ENCODE data around the gene NPAS2.

NPAS2 gene

DNA sequence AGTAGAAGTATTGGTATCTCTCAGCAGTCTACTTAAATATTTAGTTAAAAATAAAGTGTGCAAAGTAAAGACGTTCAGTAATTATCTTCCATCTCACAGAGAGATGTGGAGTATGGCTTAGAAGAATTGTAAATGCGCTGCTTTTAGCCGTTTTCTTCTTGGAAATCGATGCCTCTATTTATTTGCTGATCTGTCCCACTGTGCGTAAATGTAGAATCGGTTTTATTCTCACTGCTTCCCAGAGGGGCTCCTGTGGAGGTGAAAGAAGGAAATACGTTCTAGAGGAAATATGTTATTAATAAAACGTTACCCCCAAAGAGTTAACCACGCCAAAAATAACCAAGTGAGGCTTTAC lies 1.9 kb downstream of the NPAS2 start:
- DNase-seq (ENCODE audit: low read depth in 2 of 2), result no peak

DNA sequence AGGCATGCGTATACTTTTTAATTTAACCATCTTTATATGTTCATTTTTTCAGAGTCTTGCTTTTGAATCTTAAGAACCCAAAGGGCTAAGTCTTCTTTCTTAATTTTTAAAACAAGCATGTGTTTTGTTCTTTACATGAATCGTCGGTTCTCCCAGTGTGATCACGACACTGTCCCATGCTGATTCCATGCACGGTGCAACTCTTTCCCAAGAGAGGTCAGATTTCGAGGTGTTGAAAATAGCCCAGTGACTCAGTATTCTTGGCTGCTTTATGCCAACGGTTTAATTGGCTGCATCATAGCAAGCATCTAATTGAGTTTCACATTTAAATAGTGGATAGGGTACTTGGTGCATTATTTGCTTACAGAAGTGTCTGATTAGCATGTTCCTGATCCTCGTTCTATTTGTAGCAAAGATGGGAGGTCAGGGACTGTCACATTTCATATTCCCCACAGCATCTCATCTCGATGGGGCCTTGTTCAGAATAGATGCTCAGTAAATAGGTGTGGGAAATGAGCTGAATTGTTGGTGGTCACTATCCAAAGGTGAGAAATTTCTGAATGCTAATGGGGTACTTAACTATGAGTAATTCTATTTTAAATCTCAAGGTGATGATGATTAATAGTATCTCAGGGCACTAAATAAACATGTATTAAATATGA lies 2.8 kb downstream of the NPAS2 start:
- DNase-seq (ENCODE audit: low read depth in 2 of 2), result no peak

DNA sequence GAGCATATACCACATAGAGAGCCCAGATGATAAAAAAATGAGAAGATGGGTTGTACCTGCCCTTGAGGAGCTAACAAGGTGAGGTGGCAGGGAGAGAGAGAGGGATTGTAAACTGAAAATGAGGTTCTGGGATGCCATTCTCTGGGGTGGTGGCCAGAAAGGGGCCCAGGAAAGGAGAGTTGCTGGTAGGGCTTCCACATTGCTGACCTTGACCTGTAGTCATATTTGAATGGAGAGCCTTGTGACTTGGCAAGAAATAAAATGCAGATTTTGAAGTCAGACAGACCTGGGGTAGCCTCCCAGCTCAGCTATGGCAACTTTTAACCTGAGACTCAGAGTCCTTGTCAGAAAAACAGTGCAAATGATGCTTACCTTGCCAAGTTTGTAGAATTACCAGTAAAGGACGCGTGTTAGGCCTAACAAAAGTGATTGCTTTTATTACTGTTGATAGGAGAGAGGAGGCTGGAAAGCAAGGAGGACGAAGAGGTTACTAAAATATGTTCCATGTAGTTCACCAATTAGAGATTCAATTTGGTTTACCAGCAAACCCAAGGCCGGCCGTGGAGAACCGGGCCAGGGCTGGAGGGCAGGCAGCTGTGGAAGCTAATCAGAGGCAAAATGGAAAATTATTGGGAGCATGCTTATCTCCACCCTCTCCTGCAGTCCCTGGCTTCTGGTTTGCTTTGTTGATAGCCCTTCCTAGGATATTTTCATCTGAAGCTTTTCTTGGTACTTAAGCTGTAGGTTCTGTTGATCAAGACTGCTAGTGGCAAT lies 3.9 kb downstream of the NPAS2 start:
- DNase-seq (ENCODE audit: low read depth in 2 of 2), result no peak

DNA sequence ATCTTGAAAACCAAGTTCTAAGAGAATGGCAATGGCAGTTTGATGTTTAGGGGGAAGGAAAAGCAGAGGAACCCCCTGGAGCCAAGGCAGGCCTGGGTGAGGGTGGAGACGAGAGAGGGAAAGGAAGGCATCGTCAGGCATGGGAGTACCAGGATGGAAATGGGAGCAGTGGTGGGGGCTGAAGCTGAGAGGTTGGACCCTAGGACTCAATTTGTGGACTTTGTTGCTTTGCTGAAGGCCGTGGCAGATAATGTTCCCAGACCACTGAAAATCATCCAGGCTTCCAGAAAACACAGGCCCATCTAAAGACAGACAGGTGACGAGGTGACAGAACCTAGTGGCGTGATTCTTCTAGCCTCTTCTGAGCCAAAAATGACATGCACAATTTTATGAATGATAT lies 4.9 kb downstream of the NPAS2 start:
- no peak for DNase-seq (ENCODE audit: low read depth in 2 of 2)

DNA sequence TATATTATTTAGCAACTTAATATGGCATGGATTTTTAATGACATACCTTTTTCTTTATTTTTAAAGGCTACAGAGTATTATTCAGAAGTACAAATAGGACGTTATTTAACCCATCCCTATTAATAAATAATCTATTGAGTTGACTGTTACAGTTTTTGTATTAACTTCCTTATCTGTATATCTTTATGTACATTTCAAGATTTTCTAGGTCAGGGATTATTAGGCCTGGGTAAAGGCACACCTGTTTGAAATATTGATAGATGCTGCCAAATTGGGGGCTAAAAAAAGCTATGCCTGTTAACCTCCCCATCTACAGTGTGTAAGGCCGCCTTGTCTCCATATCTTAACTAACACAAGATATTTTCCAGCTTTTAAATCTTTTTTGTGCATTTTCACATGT lies 6.6 kb downstream of the NPAS2 start:
- no peak for DNase-seq (ENCODE audit: low read depth in 2 of 2)

DNA sequence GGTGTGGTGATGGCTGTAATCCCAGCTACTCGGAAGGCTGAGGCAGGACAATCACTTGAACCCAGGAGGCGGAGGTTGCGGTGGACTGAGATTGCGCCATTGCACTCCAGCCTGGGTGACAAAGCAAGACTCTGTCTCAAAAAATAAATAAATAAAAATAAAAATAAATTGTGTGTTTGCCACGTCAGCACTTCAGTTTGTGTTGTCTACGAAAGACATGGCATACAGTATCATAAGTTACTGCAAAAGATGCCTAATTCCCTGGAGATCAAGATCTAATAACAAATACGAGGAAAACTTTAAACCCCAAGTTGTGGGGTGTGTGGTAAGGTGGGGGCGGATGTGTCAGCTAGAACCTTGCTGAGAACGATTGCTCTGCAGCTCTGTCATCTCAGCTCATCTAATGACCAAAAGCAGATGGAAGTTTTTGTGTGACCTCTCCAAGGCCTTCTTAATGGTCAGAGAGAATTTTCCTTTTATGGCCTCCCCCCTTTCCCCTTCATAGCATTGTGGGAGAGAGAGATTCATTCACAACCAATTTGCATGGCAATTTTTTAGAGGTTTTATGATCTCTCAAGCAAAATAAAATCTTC lies 11.3 kb downstream of the NPAS2 start:
- no peak for DNase-seq (ENCODE audit: low read depth in 2 of 2)

DNA sequence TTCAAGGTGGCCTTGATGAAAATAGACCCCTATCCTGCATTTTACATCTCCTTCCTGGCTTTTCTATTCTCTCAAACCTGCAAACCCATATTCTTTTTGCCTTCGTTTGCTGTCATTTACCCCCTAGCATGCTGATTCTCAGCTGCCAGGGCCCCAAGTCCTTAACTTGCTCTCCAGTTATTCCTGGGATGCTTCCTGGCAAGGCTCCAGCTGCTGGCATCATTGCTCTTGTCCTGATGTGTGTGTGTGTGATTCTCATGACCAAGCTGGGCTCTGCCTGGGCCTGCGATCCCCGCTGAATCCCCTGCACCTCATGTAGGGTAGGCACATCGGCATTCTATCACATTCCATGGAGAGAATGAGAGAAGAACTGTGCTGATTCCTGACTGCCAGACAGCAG lies 11.9 kb downstream of the NPAS2 start:
- no peak for DNase-seq (ENCODE audit: low read depth in 2 of 2)

DNA sequence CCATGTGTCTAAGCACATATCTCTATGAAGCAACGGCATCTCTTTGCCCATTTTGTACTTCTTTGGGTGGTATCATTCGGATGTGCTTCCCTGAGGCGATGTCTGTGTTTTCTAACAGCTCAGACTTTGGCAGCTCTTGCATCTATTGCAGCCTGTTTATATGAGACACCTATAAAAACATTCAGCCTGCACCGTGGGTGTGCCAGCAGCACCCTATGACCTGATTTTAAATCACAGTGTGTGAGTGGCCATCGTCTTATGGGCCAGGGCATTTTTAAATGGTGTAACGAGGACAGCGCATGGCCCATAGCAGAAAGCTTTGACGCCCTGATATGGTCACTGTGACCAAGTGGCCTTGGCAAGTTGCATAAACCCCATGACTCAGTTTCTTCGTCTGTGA lies 12.9 kb downstream of the NPAS2 start:
- DNase-seq (ENCODE audit: low read depth in 2 of 2), result no peak

DNA sequence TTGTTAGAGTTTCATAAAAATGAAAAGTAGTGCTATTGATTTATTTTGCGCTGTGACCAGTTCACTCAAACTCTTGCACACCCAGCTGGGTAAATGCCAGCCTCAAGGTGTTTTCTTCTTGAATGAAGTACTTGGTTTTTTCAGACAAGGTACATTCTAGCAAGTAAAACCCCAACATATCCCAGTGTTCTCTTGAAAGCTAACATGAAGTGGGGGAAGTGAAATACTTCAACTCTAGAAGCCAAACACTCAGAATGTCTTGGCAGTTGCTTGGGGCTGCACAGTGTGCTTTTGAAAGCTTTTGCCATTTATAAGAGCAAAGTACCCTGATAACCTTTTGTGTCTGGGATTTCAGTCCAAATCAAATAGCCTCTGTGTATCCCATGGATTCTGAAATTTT lies 13.4 kb downstream of the NPAS2 start:
- no peak for DNase-seq (ENCODE audit: low read depth in 2 of 2)

DNA sequence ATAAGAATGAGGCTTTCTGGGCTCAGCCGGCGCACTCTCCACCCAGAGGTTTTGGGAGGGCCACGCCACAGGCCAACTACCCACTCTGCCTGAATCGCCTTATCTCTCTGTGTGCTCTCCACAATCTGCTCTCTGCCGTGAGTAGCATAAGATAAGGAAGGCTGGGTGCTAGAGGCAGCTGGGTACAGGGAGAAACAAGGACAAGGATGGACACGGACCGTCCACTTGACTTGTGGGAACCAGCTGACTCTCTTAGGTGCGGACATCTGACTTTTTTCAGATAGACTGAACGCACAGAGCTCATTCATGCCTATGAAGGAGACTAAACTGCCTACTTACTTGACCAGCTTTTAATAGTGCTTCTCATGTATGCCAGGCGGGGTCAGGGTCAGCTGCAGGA lies 14.3 kb downstream of the NPAS2 start:
- DNase-seq (ENCODE audit: low read depth in 2 of 2), result no peak

DNA sequence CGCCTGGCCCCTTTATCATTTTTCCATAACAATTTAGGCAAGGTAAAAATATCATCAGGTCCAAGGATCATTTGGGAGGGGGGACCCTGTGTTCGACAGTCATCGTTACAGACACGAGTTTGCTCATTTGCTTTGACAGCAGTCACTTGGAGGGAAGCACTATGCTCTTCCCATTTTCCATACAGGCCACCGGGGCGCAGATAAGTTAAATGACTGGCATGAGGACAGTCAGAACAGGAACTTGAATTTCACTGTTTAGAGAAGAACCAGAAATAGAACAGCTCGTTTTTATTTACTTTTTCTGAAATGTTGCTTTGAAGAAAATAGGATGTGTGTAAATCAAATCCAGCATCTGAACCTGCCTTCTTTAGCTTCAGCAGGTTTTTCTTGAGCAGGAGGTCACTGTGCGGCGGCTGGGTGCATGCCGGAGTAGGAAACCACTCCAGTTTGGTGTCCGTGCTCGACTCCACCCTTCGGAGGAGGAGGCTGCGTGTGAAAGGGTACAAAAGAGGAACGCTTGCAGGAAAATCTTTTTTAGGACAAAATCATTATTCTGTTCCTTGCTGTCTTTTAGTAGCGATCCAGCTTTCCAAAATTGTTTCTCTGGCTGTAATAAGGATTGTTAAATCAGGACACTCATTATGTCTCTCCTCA lies 15.2 kb downstream of the NPAS2 start:
- no peak for DNase-seq (ENCODE audit: low read depth in 2 of 2)

DNA sequence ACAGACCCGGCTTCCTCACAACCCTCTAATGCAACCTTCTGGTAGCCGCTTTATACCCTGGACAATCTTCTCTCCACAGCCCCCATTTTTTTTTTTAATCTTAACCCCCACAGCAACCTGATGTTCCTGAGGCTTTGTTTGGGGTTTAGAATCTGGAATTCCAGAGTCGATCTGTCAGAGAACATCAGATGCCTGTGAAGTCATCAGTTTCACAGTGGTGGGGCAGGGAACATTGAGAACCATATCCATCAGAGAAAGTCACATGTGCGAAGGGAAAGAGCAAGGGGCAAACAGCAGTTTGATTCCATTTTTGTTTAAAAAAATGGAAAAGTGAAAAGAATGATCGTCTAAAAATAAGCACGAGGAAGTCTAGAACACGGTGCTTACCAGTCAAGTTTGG lies 20.6 kb downstream of the NPAS2 start:
- DNase-seq (ENCODE audit: low read depth in 2 of 2), result no peak

DNA sequence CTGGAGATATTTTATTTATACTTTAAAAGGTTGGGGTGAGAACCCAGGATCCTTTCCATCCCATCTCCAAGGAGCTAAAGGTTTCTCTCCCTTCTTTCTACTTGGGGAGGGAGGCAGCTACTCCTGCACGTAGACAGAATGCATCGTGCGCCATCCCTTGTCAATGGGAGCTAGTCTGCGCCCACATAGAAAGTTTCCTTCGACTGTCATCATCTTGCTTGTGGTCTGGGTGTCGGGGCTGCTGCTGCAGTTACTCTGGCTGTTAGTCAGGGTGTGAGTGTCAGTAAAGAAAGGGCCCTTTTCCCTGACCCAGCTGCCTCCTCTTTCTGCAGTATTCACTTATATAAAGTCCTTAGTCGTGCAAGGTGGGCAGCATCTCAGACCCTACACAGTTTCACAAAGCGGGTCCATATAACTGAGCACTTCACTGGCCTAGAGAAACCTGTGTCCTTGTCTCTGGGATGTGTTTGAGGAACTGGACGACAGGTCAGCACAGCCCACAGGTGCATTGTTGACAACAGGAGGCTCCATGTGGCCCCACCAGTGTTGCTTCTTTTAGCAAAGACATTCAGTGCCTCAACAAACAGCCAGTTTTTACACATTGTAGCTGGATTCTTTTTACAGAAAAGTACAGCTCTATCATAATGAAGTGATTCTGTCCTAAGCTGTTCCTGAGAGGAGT lies 22.4 kb downstream of the NPAS2 start:
- no peak for DNase-seq (ENCODE audit: low read depth in 2 of 2)

DNA sequence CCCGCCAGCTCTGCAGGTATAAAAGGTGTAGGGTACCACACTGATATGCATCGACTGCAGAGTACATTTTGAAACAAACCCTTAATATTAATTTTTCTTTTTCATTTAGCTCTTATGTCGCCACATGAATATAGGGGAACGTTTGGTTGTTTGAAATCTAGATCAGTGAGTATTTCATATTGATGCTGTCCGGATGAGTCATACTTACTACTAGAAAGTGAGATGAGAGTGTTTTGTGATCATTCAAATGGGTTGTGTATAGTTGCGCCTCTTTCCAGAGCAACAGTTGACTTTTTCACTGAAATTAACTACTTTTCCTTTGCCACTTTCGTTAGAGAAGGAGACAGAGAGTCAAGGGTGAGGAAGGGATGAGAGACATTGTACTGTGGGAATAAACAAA lies 24.6 kb downstream of the NPAS2 start:
- no peak for DNase-seq (ENCODE audit: low read depth in 2 of 2)

DNA sequence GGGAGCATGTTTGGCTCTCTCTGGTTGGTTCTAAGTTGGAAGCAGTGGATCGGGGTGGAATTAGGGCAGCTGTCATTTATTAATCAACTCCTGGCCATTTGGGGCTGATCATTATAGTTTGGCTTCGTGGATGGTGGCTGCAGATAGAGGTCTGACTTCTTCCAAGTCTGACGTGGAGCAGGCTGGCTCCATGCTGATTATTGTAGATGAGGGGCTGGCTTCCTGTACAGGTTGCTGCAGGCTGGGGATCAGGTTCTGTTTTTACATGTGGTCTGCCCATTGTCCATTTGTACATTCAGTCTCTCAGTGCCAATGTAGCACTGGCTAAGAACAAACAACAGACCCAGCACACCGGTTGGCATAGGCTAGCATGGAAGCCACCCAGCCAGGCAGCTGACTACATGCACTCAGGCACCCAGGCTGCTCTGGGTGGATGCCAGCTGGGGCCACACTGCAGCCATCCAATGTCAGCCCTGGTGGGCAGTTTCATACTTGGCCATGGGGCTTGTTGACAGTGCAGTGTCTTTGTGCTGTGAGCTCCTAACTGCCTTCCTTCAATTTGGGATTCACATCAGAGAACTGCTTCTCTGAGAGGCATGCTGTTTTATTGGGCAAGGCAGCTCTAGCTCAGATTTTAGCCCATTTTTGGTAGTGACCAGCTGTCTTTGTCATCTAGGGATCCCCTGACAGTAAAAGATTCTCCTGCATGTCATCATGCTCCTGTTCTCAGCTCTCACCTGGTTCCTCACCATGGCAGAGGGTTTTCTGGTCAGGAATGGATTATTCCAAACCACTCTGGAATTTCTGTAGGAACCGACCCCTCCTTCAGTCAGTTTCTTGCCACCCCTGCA lies 25.4 kb downstream of the NPAS2 start:
- no peak for DNase-seq (ENCODE audit: low read depth in 2 of 2)

DNA sequence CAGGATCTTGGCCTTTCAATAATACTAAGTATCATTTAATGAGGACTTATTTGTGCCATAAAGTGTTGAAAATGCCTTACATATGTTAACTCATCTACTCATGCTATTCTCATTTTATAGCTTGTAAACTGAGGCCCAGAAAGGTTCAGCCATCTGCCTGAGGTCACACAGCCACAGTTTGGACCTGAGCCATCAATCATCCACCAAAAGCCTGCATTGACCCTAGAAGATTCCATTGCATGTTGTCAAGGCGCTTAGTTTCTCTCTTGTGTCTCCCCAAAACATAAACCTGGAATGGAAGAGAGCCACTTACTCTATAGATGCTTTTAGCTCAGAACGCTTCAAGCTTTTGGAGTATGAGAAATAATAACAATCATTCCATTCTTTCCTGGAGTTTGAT lies 26.8 kb downstream of the NPAS2 start:
- DNase-seq (ENCODE audit: low read depth in 2 of 2), result no peak

DNA sequence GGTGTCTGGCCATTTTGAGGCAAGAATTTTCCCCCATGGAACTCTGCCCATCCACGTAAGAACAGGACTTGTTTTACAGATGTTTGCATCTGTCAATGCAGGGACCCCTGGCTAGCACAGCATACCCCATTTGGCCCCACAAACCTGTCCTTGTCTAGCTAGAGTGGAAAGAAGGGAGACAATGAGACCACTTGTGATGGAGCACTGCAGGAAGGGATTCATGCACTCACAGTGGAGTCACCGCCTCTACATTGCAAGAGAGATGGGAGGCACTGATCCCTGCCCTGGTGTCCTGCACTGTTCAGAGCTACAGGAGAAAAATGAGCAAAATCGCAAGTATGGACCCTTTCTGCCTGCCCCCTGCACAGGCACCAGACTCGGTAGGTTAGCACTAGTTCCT lies 32.5 kb downstream of the NPAS2 start:
- no peak for DNase-seq (ENCODE audit: low read depth in 2 of 2)

DNA sequence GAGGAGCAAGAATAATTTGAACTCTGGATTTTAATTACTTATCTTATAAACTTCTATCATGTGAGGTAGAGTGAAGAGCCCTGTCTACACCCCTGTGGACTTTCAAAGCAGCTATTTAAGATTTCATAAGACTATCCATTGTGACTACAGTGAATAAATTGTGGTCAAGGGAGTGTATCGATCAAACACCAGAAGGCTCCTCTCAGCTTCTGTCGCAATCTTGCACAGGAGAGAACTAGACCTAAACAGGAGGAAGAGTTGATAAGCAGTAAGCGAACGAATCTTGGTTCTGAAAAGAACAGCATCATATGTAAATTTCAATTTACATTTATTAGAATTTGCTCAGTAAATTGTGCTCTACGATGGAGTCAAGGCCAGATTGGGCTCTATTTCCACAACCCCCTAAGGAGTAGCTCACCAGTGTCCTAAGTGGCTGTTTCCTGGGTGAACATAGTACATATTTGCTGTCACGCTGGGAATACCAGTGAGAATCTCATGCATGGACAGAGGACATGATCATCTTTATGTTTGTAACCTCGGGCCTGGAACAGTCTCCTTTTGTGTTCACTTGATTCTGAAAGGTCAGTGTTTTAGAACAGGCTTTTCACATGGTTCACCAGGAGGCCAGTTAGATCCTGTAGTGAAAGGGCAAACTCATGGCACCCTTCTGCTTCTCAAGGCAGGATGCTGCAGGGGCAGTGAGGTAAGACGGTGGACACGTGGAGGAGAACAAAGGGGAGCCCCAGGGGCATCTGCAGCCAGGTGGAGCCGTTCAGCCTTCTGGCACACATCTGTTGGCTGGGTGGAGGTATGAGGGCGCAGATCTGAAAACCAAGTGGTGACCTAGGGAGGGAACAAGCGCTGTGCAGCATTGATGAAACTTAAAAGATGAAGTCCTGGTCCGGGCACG lies 33.3 kb downstream of the NPAS2 start:
- no peak for DNase-seq (ENCODE audit: low read depth in 2 of 2)

DNA sequence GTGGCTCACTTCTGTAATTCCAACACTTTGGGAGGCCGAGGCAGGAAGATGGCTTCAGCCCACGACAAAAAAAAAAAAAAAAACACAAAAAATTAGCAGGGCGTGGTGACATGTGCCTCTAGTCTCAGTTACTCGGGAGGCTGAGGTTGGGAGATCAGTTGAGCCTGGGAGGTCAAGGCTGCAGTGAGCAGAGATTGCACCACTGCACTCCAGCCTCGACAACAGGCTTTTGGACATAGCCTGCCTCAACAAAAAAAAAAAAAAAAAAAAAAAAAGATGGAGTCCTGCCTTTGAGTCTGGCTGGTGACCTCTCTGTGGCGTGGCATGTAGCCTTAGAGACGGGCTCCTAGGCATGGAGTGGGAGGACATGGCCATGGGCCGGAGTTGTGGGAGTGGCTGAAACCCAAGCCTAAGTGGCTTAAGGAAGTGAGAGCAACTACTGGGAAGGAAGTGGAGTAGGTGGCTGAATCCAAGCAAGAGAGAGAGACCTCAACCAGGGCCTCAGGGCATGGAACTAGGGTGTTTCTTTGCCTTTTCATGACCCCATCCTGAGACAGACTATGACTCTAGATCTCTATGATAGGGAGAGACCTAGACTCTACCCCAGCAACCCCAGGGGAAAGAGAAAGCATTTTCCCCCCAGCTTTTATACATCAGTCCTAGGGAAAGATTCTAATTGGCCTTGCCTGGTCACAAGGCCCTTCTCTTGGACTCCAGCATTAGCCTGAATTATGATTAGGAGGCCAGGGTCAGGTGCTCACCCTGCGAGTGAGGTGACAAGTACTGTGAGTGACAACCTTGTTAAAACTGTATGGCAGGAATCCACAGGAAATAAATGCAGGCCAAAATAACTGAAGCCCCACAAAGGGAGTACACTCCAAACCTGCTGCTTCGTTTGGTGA lies 34.2 kb downstream of the NPAS2 start:
- no peak for DNase-seq (ENCODE audit: low read depth in 2 of 2)
